ENCODE measurements around the gene IMMP2L.

IMMP2L gene

DNA sequence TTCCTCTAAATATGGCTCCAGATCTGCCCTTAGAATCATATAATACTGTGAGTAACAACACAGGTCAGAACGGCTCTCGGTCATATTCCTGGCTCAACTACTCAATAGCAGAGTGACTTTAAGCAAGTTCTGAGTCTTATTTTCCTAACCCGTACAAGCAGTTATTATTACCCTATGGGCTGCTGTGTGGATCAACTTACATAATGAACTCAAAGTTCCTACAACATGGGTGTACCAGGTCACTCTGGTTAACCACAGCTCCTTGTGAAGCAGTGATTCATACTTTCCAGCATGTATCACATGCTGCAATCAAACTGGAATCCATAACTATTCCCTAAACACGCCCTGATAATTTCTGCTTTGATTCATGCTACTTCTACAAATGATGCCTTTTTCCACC, 364.0 kb downstream of the IMMP2L start:
- DNase-seq, result peak; percentile 23

- no peak for DNase-seq
Measured at GRCh38 chr7:111196655-111197054, 365.6 kb downstream of the IMMP2L start.

GRCh38 chr7:111192614-111193413, 369.5 kb downstream of the IMMP2L start:
- DNase-seq, result no peak

DNA sequence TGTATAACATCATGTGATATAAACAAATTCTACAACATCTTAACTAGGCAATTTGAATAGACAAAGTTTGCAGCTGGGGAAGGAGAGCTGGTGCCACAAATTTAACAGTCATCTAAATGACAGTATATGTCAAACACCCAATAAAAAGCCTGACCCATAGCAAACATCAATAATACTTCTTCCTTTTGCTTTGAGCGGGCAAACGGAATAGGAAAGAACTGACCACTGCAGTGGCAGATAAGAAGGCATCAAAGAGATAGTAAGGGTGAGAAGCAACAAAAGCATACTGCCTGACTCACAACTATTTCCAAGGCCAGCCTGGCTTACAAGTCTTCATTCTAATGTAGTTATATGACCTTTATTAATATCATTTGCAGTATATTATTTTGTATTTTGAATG, 371.5 kb downstream of the IMMP2L start:
- no peak for DNase-seq

GRCh38 chr7:111184987-111185386, 377.3 kb downstream of the IMMP2L start:
- no peak for DNase-seq

- DNase-seq, result no peak
Measured at GRCh38 chr7:111183321-111183720, 379.0 kb downstream of the IMMP2L start.

DNA sequence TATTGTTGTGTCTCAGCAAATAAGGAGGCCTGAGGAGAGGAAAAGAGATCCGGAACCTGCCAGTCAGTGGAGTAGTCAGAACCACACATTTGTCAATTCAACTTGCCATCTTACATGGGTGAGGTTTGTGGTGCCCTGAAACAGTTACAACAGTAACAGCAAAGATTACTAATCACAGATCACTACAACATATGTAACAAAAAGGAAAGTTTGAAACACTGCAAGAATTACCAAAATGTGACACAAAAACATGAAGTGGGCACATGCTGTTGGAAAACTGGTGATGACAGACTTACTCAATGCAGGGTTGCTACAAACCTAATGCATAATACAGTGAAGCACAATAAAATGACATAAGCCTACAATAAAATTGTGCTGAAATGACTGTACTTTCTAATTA, 382.0 kb downstream of the IMMP2L start:
- peak; percentile 1 for DNase-seq

- peak; percentile 4 for DNase-seq
Measured at GRCh38 chr7:111175908-111176441, 386.3 kb downstream of the IMMP2L start.

DNA sequence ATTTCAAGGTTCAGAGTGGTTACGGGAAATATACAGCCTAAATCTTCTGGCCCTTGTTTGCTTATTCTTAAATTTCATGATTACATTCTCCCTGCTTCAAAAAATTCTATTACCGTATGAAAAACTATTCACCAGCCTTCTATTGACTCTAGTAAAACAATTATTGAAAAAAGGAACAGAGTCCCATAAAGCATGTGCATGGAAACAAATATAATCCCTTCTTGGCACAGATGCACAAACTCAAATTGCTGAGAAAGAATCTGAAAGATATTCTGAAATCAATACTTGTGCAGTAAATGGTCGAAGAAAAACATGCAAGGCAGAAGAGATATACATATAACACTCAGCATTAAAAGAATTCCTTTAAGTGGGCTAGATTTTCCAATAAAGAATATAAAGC, 387.8 kb downstream of the IMMP2L start:
- DNase-seq, result no peak

GRCh38 chr7:111173990-111174389, 388.3 kb downstream of the IMMP2L start:
- no peak for DNase-seq

- DNase-seq, result no peak
Measured at GRCh38 chr7:111173528-111173927, 388.8 kb downstream of the IMMP2L start.

GRCh38 chr7:111172564-111173257, 389.6 kb downstream of the IMMP2L start:
- no peak for DNase-seq

- DNase-seq, result no peak
Measured at GRCh38 chr7:111168182-111168581, 394.1 kb downstream of the IMMP2L start.

DNA sequence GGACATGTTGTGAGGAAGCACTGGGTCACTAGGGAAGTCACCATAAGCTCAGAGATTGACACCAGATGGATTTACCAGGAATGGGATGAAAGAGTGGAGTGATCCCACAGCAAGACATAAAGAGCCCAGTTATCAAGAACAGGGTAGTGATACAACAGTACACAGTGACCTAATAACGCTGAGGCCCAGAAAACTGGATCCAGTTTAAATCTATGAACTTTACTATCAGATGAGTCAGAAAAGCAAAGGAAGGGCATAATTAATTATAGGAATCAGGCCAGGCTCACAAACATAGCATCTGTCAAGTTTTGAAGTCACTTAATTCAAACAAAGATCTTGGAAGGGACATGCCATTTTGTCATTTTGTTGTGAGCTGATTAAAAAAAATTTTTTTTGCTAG, 397.9 kb downstream of the IMMP2L start:
- no peak for DNase-seq

DNA sequence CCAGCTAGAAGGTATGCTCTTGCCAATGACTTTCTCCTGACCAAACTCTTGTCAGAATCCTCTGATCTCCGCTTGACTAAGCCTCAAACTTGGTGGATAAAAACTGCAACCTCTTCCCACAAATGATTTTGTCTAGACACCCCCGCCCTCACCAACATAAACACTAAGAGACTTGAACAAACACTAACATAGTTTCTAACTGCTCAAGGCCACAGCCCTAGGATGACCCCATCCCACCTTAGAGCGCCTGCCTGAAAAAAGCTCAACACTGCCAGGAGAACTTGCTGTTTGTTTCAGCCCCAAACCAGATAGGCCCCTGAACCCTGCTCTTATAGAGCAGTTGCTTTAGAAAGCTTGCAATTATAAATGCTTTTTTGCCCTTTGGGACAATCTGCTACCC, 399.6 kb downstream of the IMMP2L start:
- DNase-seq, result no peak

- no peak for DNase-seq
Measured at GRCh38 chr7:111160297-111160696, 402.0 kb downstream of the IMMP2L start.

DNA sequence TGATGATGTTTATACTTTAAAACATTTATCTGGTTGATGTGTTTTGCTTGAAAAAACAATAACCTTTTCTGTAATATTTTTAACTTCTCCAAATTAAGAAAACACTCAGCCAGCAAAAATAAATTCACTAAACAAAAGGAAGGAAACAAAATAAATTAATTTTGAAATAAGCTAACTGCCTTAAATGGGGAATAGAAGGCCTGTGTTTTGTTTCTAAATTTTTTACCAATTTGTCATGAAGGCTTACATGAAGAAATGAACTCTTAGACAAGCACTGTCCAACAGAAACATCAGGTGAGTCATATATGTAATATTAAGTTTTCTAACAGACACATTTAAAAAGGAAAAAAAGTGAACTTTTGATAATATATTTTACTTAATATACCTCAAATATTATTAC, 402.9 kb downstream of the IMMP2L start:
- DNase-seq, result no peak

GRCh38 chr7:111150709-111151108, 411.6 kb downstream of the IMMP2L start:
- DNase-seq, result no peak

- no peak for DNase-seq
Measured at GRCh38 chr7:111147708-111148533, 414.4 kb downstream of the IMMP2L start.

DNA sequence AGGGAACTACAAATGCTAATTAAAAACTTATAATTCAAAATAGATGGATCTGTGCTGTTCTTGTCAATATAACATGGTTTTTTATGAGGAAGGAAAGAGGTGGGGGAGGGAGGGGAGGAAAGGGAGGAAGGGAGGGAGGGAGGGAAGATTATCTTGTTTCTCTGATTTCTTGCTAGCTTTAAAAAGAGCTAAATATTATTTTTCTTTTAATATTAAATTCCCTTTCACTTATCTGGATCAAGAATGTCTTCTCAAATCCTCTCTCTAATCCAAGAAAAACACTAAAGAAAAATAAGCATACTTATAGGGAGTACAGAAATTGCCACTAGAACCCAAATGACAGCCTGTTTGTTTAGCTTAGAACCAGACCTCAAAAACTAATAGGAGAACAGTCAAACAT, 416.2 kb downstream of the IMMP2L start:
- DNase-seq, result no peak

DNA sequence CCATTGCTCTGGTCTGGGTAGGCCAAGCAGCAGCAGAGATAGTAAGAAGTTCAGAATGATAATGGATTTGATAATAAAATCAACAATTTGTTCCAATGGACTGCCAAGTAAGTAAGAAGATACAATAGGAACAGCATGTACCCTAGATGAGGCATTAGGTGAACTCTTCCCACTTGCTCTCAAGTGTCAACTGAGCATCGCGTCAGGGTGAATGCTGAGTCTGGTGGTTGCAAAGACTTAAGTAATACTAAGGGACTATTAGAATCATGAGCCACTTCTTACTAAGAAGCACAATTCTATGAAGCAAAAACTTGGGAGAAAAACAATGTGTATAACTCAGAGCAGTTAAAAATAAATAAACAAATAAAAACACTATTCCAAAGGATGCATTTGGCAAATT, 416.8 kb downstream of the IMMP2L start:
- no peak for DNase-seq

DNA sequence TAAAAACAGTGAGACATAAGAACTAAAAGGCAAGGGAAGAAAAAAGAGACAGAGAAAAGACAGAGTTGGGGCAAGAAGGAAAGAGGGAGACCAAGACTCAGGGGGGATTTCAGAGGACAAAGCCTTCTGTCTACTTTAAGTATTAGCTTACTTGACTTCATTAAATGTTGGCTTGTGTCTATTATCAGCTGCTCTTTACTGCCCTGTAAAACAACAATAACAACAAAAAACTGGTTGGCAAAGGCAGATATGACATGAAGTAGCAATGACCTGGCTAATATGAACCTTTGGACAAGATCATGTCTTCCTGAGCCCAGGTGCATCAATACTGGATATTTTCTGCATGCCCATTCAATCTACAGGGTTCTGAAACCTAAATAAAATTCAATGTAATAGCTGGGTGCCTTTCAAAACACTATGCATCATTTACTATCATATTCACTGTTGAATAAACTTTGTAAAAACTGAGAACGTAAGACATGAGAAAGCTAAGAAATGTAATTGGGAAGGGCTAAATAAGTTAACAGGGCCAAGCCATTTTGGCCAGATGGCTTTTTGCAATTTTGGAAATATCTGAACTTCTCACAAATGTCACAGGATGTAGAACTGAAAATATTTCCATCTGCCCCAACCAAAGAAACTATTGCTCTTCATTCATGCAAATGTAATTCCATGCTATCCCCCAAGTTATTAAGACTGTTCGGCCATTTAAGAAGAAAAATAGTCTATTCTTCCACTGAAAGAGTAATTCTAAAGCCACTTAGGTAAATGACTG, 422.0 kb downstream of the IMMP2L start:
- no peak for DNase-seq

- DNase-seq, result no peak
Measured at GRCh38 chr7:111138586-111138985, 423.7 kb downstream of the IMMP2L start.

Data from activated CD4-positive, alpha-beta T cell treated with anti-CD3 and anti-CD28 coated beads, Interleukin-2, Interleukin-6, amounts not matched to agents 100 ng/mL and 50 ng/mL, durations not matched to agents 16 hours and 8 hours (primary cell).